Tibial nerve (tissue), 3 donors: ENCODE measurements around the gene TNFRSF18.

ENCODE experiments used
- CTCF ChIP-seq, 5 experiments: fragments of 200-600 bp in 3 of 5; fragments of 450-650 bp in 2 of 5; sonication (generic) in 3 of 5; IDR thresholded peaks; one replicate each; pipeline ENCODE4 v1.5.1; 2016 to 2019; ENCODE audit warnings: antibody characterized with exemption in 5 of 5, mild to moderate bottlenecking in 3 of 5, moderate library complexity in 2 of 5
- POLR2A ChIP-seq, 2 donors: fragments of 450-650 bp; IDR thresholded peaks; one replicate each; pipeline ENCODE4 v1.6.1; 2017; ENCODE audit warnings: antibody characterized with exemption in 2 of 2, mild to moderate bottlenecking in 2 of 2, moderate library complexity in 2 of 2

GRCh38 chr1:1167841-1168450, 38.4 kb downstream of the TNFRSF18 start:
- TF ChIP-seq CTCF (IDR thresholded peaks at IDR 0.05) (no peak), POLR2A (IDR thresholded peaks at IDR 0.05) (no peak)
